ENCODE results near the gene GRPEL2.

GRCh38 chr5:149392718-149393117 is 47.4 kb downstream of the GRPEL2 start:
- TF ChIP-seq POLR2A (IDR thresholded peaks at IDR 0.05; ENCODE audit: borderline replicate concordance, extremely low read depth, insufficient read depth, insufficient read length) (no peak), POLR2AphosphoS5 (IDR thresholded peaks at IDR 0.05; ENCODE audit: low read depth, low read length) (no peak), CEBPB (IDR thresholded peaks at IDR 0.05; ENCODE audit: low read depth) (no peak), RAD21 (IDR thresholded peaks at IDR 0.05; ENCODE audit: low read depth) (no peak), SRF (IDR thresholded peaks at IDR 0.05; ENCODE audit: low read depth) (no peak), ZNF274 (IDR thresholded peaks at IDR 0.05; ENCODE audit: low read depth, low read length) (no peak), JUND (IDR thresholded peaks at IDR 0.05) (0 out of 2 replicates have a peak, but pooled peaks have one; percentile 24)
- TF ChIP-seq, protein P1, sequence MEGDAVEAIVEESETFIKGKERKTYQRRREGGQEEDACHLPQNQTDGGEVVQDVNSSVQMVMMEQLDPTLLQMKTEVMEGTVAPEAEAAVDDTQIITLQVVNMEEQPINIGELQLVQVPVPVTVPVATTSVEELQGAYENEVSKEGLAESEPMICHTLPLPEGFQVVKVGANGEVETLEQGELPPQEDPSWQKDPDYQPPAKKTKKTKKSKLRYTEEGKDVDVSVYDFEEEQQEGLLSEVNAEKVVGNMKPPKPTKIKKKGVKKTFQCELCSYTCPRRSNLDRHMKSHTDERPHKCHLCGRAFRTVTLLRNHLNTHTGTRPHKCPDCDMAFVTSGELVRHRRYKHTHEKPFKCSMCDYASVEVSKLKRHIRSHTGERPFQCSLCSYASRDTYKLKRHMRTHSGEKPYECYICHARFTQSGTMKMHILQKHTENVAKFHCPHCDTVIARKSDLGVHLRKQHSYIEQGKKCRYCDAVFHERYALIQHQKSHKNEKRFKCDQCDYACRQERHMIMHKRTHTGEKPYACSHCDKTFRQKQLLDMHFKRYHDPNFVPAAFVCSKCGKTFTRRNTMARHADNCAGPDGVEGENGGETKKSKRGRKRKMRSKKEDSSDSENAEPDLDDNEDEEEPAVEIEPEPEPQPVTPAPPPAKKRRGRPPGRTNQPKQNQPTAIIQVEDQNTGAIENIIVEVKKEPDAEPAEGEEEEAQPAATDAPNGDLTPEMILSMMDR (IDR thresholded peaks at IDR 0.05 in 2 of 3, conservative IDR thresholded peaks at IDR 0.05 in 1 of 3; ENCODE audit: borderline replicate concordance in 1 of 3, insufficient read depth in 1 of 3, low read depth in 2 of 3, low read length in 2 of 3), result no peak
